HCT116 (cell line): Measurements from ENCODE around the gene PHF21A. TPM values are rescaled to one million over a fixed set of nuclear protein-coding genes. Genes with fewer than 3 reads are reported as not detected.

Experiments
- ATAC-seq: fragments of 200-7000 bp; cut with Tn5 transposase; 2 replicates; pipeline ENCODE4 v1.9.1; 2020; ENCODE audit warnings: mild to moderate bottlenecking, moderate library complexity
- BruUV-seq: library from RNA; stranded (reverse); fragments of 400-500 nt; replicated peaks from 2 replicates; lab custom pipeline; 2021; lab: Mats Ljungman, UMichigan
- CTCF ChIA-PET: fragments of 300-600 bp; sonication (Branson Sonifier 250); formaldehyde crosslinking; loops from one replicate; lab custom pipeline; 2021; ENCODE audit warnings: antibody characterized with exemption; lab: Charles Lee
- POLR2A ChIA-PET: fragments of 300-600, 350-600 bp; sonication (Branson Sonifier 250); formaldehyde crosslinking; loops from one replicate; lab custom pipeline; 2021; ENCODE audit warnings: antibody characterized with exemption; lab: Charles Lee
- RAD21 ChIA-PET, 2 experiments: fragments of 300-600 bp; sonication (Branson Sonifier 250); formaldehyde crosslinking; loops; one replicate each; lab custom pipeline; 2023; ENCODE audit warnings: low total read pairs in 2 of 2; ENCODE audit not compliant: uncharacterized antibody in 2 of 2, unreplicated experiment in 2 of 2, low non-redundant PET in 1 of 2; lab: Charles Lee
- DNase-seq: peaks from one replicate; pipeline ENCODE4 v3.0.0-alpha.2; 2010; ENCODE audit warnings: low read depth, low spot score
- H2AFZ ChIP-seq: fragments of 200-600 bp; shearing (Covaris generic), sonication (generic); 2 replicates; pipeline ENCODE4 v1.6.1; 2017; ENCODE audit warnings: low read depth, mixed run types, mixed read lengths, antibody characterized with exemption, low read length; ENCODE audit not compliant: poor library complexity, severe bottlenecking
- H3K27ac ChIP-seq: 2 replicates; pipeline ENCODE4 v1.5.1; 2012; ENCODE audit warnings: low read depth, low read length
- H3K27me3 ChIP-seq: fragments of 200-600 bp; sonication (generic); 2 replicates; pipeline ENCODE4 v1.6.1; 2016; ENCODE audit warnings: mixed run types, low read length, mixed read lengths; ENCODE audit not compliant: insufficient read depth
- H3K36me3 ChIP-seq, 2 experiments: fragments of 200-500 bp in 1 of 2; fragments of 200-600 bp in 1 of 2; sonication (Bioruptor generic) in 1 of 2; sonication (generic) in 1 of 2; 2 replicates each; pipeline versions ENCODE4 v1.5.1 to v1.6.1; 2014 to 2016; ENCODE audit warnings: low read length in 2 of 2, inconsistent platforms in 1 of 2, mixed read lengths in 1 of 2, mixed run types in 1 of 2; ENCODE audit not compliant: insufficient read depth in 2 of 2, control insufficient read depth in 1 of 2
- H3K4me1 ChIP-seq, 2 experiments: fragments of 200-600 bp in 1 of 2; sonication (generic) in 1 of 2; 2 replicates each; pipeline versions ENCODE4 v1.5.1 to v1.6.1; 2012 to 2017; ENCODE audit warnings: low read length in 2 of 2, inconsistent platforms in 1 of 2, mild to moderate bottlenecking in 1 of 2, mixed read lengths in 1 of 2, mixed run types in 1 of 2, moderate library complexity in 1 of 2; ENCODE audit not compliant: insufficient read depth in 2 of 2, control insufficient read depth in 1 of 2
- H3K4me2 ChIP-seq: fragments of 200-600 bp; sonication (generic); 2 replicates; pipeline ENCODE4 v1.6.1; 2017; ENCODE audit warnings: mixed run types, low read length, mixed read lengths
- H3K4me3 ChIP-seq, 2 experiments: fragments of 200-600 bp in 1 of 2; sonication (generic) in 1 of 2; replicated peaks in 1 of 2; 2 replicates each; pipeline ENCODE4 v1.5.1; 2011 to 2016; ENCODE audit warnings: low read length in 2 of 2, control low read depth in 1 of 2, low read depth in 1 of 2, mild to moderate bottlenecking in 1 of 2, mixed read lengths in 1 of 2, mixed run types in 1 of 2
- H3K79me2 ChIP-seq: fragments of 200-600 bp; sonication (generic); 2 replicates; pipeline ENCODE4 v1.6.1; 2017; ENCODE audit warnings: mild to moderate bottlenecking, mixed run types, low read length, moderate library complexity, mixed read lengths; ENCODE audit not compliant: insufficient read depth
- H3K9ac ChIP-seq: fragments of 200-600 bp; sonication (generic); 2 replicates; pipeline ENCODE4 v1.6.1; 2016; ENCODE audit warnings: low read length, mixed read lengths
- H3K9me2 ChIP-seq: fragments of 200-600 bp; sonication (generic), shearing (Covaris generic); 2 replicates; pipeline ENCODE4 v1.6.1; 2017; ENCODE audit warnings: mixed run types, mild to moderate bottlenecking, moderate library complexity; ENCODE audit not compliant: insufficient read depth
- H3K9me3 ChIP-seq, 2 experiments: fragments of 200-500 bp in 1 of 2; fragments of 200-600 bp in 1 of 2; sonication (Bioruptor generic) in 1 of 2; sonication (generic) in 1 of 2; 2 replicates each; pipeline ENCODE4 v1.6.1; 2014 to 2017; ENCODE audit warnings: low read length in 2 of 2, mixed read lengths in 2 of 2, inconsistent platforms in 1 of 2, low read depth in 1 of 2, mild to moderate bottlenecking in 1 of 2, mixed run types in 1 of 2, moderate library complexity in 1 of 2; ENCODE audit not compliant: control insufficient read depth in 1 of 2, insufficient read depth in 1 of 2
- H4K20me1 ChIP-seq: fragments of 200-600 bp; sonication (generic), shearing (Covaris generic); 2 replicates; pipeline ENCODE4 v1.6.1; 2017; ENCODE audit warnings: mixed run types, mild to moderate bottlenecking, moderate library complexity; ENCODE audit not compliant: insufficient read depth
- ATF3 ChIP-seq: IDR thresholded peaks from 2 replicates; pipeline ENCODE4 v1.6.1; 2012
- CBX3 ChIP-seq: IDR thresholded peaks from 2 replicates; pipeline ENCODE4 v1.6.1; 2012; ENCODE audit warnings: low read depth
- CEBPB ChIP-seq: IDR thresholded peaks from 2 replicates; pipeline ENCODE4 v1.6.1; 2012; ENCODE audit warnings: low read depth
- CTCF ChIP-seq, 3 experiments: fragments of 200-600 bp in 1 of 3; sonication (generic) in 1 of 3; IDR thresholded peaks in 2 of 3; conservative IDR thresholded peaks in 1 of 3; 2 replicates each; pipeline ENCODE4 v1.5.1; 2012 to 2017; ENCODE audit warnings: low read depth in 2 of 3, low read length in 2 of 3, antibody characterized with exemption in 1 of 3, borderline replicate concordance in 1 of 3, control low read depth in 1 of 3, mild to moderate bottlenecking in 1 of 3, mixed read lengths in 1 of 3, mixed run types in 1 of 3, moderate library complexity in 1 of 3; ENCODE audit not compliant: insufficient read depth in 1 of 3
- EZH2 ChIP-seq: fragments of 200-600 bp; sonication (generic); IDR thresholded peaks from 2 replicates; pipeline ENCODE4 v1.6.1; 2017; ENCODE audit warnings: antibody characterized with exemption, mixed run types
- EZH2phosphoT487 ChIP-seq: fragments of 200-600 bp; IDR thresholded peaks from 2 replicates; pipeline ENCODE4 v1.6.1; 2018; ENCODE audit warnings: antibody characterized with exemption, borderline replicate concordance
- FOSL1 ChIP-seq: IDR thresholded peaks from 2 replicates; pipeline ENCODE4 v1.6.1; 2012; ENCODE audit warnings: low read depth
- MAX ChIP-seq: IDR thresholded peaks from 2 replicates; pipeline ENCODE4 v1.6.1; 2012
- POLR2A ChIP-seq: IDR thresholded peaks from 2 replicates; pipeline ENCODE4 v1.7.0; 2011; ENCODE audit warnings: borderline replicate concordance; ENCODE audit not compliant: insufficient read depth, insufficient read length; ENCODE audit errors: extremely low read depth
- RAD21 ChIP-seq: IDR thresholded peaks from 2 replicates; pipeline ENCODE4 v1.6.1; 2012; ENCODE audit warnings: low read depth, mild to moderate bottlenecking
- SIN3A ChIP-seq: IDR thresholded peaks from 2 replicates; pipeline ENCODE4 v1.6.1; 2012; ENCODE audit warnings: low read depth
- SP1 ChIP-seq: IDR thresholded peaks from 2 replicates; pipeline ENCODE4 v1.6.1; 2012; ENCODE audit warnings: low read depth
- SRF ChIP-seq: IDR thresholded peaks from 2 replicates; pipeline ENCODE4 v1.6.1; 2012; ENCODE audit warnings: low read depth
- TCF7L2 ChIP-seq: IDR thresholded peaks from 2 replicates; pipeline ENCODE4 v1.7.0; 2011; ENCODE audit warnings: borderline replicate concordance, inconsistent platforms; ENCODE audit not compliant: insufficient read depth, insufficient read length; ENCODE audit errors: extremely low read depth
- YY1 ChIP-seq: IDR thresholded peaks from 2 replicates; pipeline ENCODE4 v1.6.1; 2011; ENCODE audit warnings: low read length, low read depth, moderate library complexity, mild to moderate bottlenecking; ENCODE audit not compliant: insufficient replicate concordance; ENCODE audit errors: extremely low read depth
- intact Hi-C: fragments of 100-400 bp; cut with micrococcal nuclease; formaldehyde crosslinking; loops from 2 replicates; pipeline ENCODE4 v1.10.0; 2022
- total RNA-seq: library from RNA; stranded (reverse); gene quantifications from one replicate; pipeline ENCODE4 v1.2.1, GENCODE V29; 2021; ENCODE audit not compliant: unreplicated experiment

PHF21A gene
- total RNA-seq, 1 experiment from 2014 or later: 27.0 TPM

- peaks cover 11% of the 10 kb centered on the region for H3K27me3 ChIP-seq
- intact Hi-C loops: no loop called here
- TF ChIP-seq EZH2: no peak
- no peak for TF ChIP-seq ATF3
- TF ChIP-seq CEBPB: no peak
- no peak for TF ChIP-seq SP1
- TF ChIP-seq EZH2phosphoT487: no peak
- no peak for TF ChIP-seq MAX
- no peak for TF ChIP-seq YY1
- TF ChIP-seq TCF7L2: no peak
- TF ChIP-seq FOSL1: no peak
- TF ChIP-seq CBX3: no peak
- no peak for TF ChIP-seq POLR2A
- no peak for TF ChIP-seq SIN3A
- TF ChIP-seq CTCF (IDR thresholded peaks at IDR 0.05 in 2 of 3, conservative IDR thresholded peaks at IDR 0.05 in 1 of 3; ENCODE audit: borderline replicate concordance in 1 of 3, insufficient read depth in 1 of 3, low read depth in 2 of 3, low read length in 2 of 3): no peak
- TF ChIP-seq RAD21: no peak
- no peak for TF ChIP-seq SRF
- DNase-seq (no peak), ATAC-seq (no peak)
- H3K4me1 ChIP-seq: no peaks in the 10 kb centered on the region
- no peaks in the 10 kb centered on the region for H3K36me3 ChIP-seq
- H2AFZ ChIP-seq: no peak overlapping the region
- CTCF ChIA-PET: no interaction called here
- no TSS peak for BruUV-seq
- no peak overlapping the region for H3K4me2 ChIP-seq
- RAD21 ChIA-PET: no interaction called here
- POLR2A ChIA-PET: no interaction called here
- H3K9ac ChIP-seq: no peak overlapping the region
- H3K27ac ChIP-seq: no peak overlapping the region
- no peaks in the 10 kb centered on the region for H3K79me2 ChIP-seq
- no peaks in the 10 kb centered on the region for H3K9me3 ChIP-seq
- no peaks in the 10 kb centered on the region for H3K9me2 ChIP-seq
- H3K4me3 ChIP-seq: no peak overlapping the region
- H4K20me1 ChIP-seq: no peaks in the 10 kb centered on the region
Measured at GRCh38 chr11:46161201-46161600, 39.9 kb upstream of the PHF21A start.
